H7 (cell line): ENCODE results near the gene TMPRSS6. TPM values are rescaled to one million over a fixed set of nuclear protein-coding genes. Genes with fewer than 3 reads are reported as not detected.
A peak's percentile ranks its signal among the peaks of the same experiment; 100 is the strongest.

Source experiments
- DNase-seq: peaks from one replicate; pipeline ENCODE4 v3.0.0; 2012
- H3K27me3 ChIP-seq: 2 replicates; pipeline ENCODE4 v1.6.0; 2011; ENCODE audit warnings: mild to moderate bottlenecking, low read length; ENCODE audit not compliant: control insufficient read depth, insufficient read depth
- H3K36me3 ChIP-seq: replicated peaks from 2 replicates; pipeline ENCODE4 v1.5.1; 2011; ENCODE audit warnings: low read length; ENCODE audit not compliant: control insufficient read depth, insufficient read depth
- H3K4me3 ChIP-seq: 2 replicates; pipeline ENCODE4 v1.5.1; 2011; ENCODE audit warnings: low read depth, mild to moderate bottlenecking, control low read depth, low read length, moderate library complexity; ENCODE audit not compliant: insufficient read depth
- total RNA-seq: library from RNA; depleted of rRNA; stranded (reverse); fragments of >200 nt; shearing (Covaris generic); gene quantifications from 2 replicates; pipeline ENCODE4 v1.2.3, GENCODE V29; 2014

TMPRSS6 gene
- total RNA-seq, 1 experiment from 2014 or later: not detected

DNA sequence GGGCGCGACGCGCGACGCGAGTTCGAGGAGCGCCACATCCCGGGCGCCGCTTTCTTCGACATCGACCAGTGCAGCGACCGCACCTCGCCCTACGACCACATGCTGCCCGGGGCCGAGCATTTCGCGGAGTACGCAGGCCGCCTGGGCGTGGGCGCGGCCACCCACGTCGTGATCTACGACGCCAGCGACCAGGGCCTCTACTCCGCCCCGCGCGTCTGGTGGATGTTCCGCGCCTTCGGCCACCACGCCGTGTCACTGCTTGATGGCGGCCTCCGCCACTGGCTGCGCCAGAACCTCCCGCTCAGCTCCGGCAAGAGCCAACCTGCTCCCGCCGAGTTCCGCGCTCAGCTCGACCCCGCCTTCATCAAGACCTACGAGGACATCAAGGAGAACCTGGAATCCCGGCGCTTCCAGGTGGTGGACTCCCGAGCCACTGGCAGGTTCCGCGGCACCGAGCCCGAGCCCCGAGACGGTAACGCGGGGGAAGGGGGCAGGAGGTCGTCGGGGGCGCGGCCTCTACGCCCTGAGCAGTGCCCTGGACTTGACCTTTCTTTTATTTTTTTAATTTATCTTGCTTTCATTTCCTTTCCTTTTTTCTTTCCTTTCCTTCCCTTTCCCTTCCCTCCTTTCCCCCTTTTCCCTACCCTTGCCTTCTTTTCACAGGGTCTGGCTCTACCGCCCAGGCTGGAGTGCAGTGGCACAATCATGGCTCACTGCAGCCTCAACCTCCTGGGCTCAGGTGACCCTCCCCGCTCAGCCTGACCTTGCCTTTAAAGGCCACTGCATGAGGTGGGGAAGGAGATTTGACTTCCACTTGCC, 85.0 kb downstream of the TMPRSS6 start:
- peaks cover 11% of the 10 kb centered on the region for H3K36me3 ChIP-seq
- H3K27me3 ChIP-seq: no peaks in the 10 kb centered on the region
- DNase-seq: no peak
- H3K4me3 ChIP-seq: no peak overlapping the region

DNA sequence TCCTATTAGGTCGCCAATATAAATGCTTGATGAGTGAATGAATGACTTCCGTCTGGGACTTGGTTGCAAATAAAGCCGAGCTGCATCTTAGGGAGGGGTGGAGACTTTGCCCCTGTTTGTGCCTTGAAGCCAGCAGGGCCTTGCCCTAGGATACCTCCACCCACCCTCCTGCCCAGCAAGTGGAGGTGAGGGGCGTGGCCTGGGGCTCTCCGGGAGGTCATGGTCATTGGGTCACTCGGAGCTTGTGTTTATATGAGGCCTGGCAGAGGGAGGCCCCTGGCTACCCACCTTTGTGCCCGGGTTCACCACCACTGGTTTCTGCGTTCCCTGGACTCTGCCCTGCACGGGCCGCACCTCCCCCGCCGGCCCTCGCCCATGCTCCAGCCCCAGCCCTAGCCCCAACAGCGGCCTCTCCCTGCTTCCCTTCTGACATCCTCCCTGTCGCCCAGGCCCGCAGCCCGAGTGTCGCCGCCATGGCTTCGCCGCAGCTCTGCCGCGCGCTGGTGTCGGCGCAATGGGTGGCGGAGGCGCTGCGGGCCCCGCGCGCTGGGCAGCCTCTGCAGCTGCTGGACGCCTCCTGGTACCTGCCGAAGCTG, 85.7 kb downstream of the TMPRSS6 start:
- DNase-seq: no peak
- no peak overlapping the region for H3K4me3 ChIP-seq
- H3K27me3 ChIP-seq: no peaks in the 10 kb centered on the region
- peaks cover 11% of the 10 kb centered on the region for H3K36me3 ChIP-seq

DNA sequence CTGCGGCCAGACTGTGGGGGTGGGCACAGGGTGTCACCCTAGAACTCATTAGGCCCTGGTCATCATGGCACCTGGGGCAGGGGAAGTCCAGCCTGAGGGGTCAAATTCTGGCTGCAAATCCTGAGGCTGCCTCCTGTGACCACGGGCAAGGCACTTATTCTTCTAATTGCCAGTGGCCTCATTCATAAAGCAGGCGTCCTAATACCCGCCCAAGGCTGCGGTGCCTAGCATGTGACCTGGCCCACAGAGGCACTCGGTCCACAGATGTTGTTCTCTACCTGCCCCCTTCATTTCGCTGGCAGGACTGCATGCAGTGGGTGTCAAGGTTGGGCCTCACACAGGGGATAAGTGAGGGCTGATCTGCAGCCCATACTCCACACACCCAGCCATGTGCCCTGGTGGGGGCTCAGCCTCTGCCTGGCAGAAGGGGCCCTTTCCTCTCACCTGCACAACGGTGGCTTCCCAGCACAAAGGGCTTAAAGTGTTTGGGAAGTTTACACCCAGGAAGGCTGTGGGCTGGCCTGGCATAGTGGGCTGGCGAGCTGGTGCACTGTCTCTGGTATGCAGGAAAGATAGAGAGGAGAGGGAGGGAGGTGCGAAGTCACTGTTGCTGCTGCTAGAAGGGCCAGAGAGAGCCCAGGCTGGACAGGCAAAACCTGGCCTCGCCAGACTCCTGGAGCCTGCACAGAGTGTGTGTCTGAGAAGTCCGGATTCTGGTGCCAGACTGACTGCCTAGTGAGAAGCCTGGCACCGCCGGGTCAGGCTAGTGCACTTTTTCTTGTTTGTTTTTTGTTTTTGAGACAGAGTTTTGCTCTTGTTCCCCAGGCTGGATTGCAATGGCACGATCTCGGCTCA, 86.8 kb downstream of the TMPRSS6 start:
- Histone ChIP-seq H3K4me3 (no peak overlapping the region), H3K36me3 (peaks cover 12% of the 10 kb centered on the region), H3K27me3 (no peaks in the 10 kb centered on the region)
- no peak for DNase-seq

DNA sequence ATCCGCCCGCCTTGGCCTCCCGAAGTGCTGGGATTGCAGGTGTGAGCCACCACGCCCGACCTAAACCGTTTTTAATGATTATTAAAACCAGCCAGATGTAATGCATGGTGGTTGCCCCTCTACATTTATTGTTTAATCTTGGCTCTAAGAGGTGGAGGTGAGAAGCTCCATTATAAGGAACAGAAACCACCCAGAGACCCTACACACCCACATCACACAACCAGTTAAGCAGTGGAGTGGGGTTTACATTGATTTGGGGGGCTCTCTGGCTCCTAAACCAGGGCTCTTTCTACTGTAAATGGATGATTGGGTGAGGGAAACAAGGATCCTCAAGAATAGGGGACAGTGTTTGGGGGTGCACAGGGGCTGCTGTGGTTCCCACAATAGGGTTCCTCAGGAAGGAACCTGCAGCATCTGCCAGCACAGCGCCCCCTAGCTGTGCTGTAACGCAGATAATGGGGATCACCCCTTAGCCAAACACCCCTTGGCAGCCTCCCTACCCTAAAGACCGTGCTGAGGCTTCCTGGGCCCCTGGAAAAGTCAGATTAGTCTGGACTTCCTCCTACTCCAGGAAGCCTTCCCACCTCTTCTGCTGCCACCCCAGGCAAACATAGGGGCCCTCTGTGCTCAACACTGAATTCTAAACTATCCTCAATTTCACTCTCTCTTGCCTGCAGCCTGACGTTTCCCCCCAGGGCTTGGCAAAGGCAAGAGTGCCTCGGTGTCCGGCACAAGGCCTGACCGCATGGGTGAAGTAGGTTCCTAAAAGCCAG, 87.6 kb downstream of the TMPRSS6 start:
- H3K4me3 ChIP-seq: no peak overlapping the region
- DNase-seq: peak; percentile 88
- H3K27me3 ChIP-seq: no peaks in the 10 kb centered on the region
- peaks cover 14% of the 10 kb centered on the region for H3K36me3 ChIP-seq

DNA sequence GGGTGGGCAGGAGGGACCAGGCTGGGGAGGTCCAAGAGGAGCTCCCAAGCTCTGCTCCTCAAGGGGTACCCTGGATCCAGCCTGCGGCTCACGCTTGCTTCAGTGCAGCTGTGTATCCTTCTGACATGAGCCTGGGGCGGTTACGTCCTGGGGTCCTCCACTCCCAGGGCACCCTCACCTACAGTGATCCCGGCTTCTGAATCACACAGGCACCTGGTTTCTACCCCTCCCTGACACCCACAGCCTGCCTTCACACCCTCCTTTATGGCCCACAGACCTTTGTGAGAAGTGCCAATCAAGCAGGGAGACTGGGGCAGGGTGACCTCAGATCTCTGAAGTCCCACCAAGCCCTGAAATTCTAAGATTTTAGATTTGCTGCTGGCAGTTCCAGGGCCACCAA, 88.5 kb downstream of the TMPRSS6 start:
- Histone ChIP-seq H3K27me3 (no peaks in the 10 kb centered on the region), H3K4me3 (no peak overlapping the region), H3K36me3 (peaks cover 11% of the 10 kb centered on the region)
- no peak for DNase-seq

DNA sequence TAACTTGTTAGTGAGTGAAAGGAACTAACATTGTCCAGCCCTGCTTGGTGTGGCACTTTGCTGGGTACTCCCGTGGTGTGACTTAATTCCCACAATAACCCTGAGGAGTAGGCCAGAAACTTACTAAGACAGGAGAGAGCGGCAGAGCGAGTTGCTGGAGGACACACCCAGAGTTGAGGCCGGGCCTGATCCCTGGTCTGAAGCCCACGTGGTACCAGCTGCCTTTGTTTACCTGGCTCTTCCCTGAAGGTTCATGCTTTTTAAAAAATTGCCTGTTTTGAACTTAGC, 89.4 kb downstream of the TMPRSS6 start:
- no peak for DNase-seq
- H3K36me3 ChIP-seq: peaks cover 4% of the 10 kb centered on the region
- no peaks in the 10 kb centered on the region for H3K27me3 ChIP-seq
- H3K4me3 ChIP-seq: peak overlapping the region; percentile 91

DNA sequence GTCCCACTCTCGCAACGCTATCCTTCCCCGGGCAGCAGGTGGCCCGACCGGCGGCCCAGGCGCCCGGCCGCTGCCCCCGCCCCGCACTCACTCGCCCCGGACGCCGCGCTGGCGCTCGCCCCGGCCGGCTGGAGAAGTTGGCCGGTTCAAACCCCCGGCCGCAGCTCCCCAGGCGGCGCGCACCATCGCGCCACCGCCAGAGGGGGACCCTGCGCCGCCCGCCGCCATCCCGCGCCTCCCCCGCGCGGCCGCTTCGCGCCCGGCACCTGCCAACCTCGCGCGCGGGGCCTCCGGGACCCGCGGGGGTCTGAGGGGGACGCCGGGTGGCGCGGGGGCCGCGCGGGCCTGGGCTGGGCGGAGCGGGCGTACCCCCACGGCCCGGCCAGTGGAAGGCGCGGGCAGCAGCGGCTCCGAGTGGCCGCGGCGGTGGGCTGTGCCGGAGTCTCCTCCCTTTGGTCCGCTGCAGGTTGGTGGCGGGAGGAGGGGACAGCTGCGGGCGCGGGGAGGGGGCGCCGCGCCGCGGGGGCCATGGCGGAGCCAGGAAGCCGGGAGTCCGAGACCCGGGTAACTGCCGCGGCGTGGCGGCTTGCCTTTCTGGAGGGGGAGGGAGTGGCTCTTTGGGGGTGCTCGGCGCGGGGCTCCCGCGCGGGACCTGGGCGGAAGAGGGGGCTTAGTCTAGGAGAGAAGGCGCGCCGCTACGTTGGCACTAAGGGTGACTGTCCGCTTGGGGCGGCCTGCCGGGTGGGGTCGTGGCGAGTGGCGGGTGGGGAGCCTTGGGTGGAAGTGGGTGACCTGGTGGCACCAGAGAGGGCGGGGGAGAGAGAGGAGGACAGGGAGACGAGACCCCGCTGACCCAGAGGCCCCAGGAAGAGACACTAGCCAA, 90.0 kb downstream of the TMPRSS6 start, which contains the start of the genes MPST and TST:
Gene MPST, plus strand, starts transcription at position 434 of the 883 bp plus-strand sequence. Its CDS starts 95 bp downstream, at position 529.
Gene TST, minus strand, starts transcription at position 139 of the 883 bp plus-strand sequence. CDS start 715 bp downstream, outside the sequence.
- peak; percentile 95 for DNase-seq
- Histone ChIP-seq H3K36me3 (peaks cover 4% of the 10 kb centered on the region), H3K4me3 (peak within 1 kb of the TSS; percentile 91), H3K27me3 (no peaks in the 10 kb centered on the region)

DNA sequence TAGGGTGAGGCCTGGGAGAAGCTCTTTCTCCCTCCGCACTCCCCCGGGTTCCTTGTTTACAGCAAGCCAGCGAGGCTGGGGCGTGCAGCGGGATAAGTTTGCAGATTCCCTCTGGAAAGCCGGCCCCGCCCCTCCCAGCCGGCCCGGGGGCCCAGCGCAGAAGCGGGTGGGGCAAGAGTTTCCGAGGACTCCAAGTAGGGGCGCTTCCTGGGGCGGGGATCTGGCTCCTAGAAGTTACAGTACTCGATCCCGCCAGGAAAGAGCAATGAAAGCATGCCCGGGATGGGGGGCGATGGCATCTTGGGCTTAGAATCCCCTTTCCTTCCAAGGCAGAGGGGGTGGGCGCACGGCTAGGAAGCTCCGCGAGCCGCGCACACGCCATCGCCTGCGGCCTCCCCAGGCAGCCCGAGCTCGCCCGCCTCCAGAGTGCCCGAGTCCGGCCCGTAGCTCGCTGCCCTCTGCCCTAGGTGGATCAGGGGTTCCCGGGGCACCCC, 90.7 kb downstream of the TMPRSS6 start:
- peak; percentile 88 for DNase-seq
- H3K4me3 ChIP-seq: peak overlapping the region; percentile 91
- peaks cover 4% of the 10 kb centered on the region for H3K36me3 ChIP-seq
- no peaks in the 10 kb centered on the region for H3K27me3 ChIP-seq

DNA sequence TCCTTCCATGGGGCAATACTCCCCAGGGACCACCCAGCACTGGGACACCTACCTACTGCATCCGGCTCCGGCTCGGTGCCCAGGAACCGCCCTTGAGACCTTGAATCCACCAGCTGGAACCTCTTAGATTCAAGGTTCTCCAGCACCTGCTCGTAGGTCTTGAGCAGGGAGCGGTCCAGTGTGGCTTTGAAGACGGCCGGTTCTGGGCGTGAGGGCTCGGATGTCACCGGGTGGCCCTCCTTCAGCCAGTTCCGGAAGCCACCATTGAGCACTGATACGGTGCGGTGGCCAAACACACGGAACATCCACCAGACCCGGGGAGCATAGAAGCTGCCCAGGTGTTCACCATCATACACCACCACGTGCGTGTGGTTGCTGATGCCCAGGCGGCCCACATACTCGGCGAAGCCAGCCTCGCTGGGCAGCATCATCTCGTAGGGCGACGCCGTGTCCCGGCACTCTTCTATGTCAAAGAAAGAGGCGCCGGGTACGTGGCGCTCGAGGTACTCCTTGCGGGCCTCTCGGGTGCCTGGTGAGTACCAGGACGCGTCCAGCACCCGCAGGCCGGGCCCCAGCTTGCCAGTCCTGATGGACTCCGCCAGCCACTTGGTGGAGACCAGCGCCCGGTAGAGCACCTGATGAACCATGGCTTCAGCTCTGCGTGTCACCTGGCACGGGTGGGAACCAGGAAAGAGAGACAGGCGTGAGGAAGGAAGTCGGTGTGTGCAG, 91.3 kb downstream of the TMPRSS6 start:
- Histone ChIP-seq H3K27me3 (no peaks in the 10 kb centered on the region), H3K36me3 (peaks cover 4% of the 10 kb centered on the region), H3K4me3 (peak overlapping the region; percentile 91)
- no peak for DNase-seq

DNA sequence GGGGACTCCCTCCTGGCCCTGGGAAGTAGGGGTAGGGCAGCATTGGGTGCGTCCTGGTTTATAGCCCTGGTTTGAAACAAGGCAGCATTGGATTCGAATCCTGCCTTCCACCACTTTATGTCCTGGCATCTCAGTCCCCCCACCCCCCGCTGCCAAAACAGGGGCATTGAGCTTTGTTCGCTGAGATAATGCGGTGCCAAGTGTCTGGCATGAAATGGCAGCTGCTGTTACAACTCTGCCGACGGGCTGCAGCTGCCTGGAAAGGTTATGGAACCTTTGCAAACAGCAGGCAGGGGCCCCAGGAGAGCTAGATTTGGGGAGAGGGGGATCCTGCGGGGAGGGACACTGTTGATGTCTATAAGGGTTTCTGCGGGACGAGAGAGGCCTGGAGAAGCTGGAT, 92.2 kb downstream of the TMPRSS6 start:
- H3K27me3 ChIP-seq: no peaks in the 10 kb centered on the region
- DNase-seq: no peak
- H3K4me3 ChIP-seq: no peak overlapping the region
- peaks cover 4% of the 10 kb centered on the region for H3K36me3 ChIP-seq

DNA sequence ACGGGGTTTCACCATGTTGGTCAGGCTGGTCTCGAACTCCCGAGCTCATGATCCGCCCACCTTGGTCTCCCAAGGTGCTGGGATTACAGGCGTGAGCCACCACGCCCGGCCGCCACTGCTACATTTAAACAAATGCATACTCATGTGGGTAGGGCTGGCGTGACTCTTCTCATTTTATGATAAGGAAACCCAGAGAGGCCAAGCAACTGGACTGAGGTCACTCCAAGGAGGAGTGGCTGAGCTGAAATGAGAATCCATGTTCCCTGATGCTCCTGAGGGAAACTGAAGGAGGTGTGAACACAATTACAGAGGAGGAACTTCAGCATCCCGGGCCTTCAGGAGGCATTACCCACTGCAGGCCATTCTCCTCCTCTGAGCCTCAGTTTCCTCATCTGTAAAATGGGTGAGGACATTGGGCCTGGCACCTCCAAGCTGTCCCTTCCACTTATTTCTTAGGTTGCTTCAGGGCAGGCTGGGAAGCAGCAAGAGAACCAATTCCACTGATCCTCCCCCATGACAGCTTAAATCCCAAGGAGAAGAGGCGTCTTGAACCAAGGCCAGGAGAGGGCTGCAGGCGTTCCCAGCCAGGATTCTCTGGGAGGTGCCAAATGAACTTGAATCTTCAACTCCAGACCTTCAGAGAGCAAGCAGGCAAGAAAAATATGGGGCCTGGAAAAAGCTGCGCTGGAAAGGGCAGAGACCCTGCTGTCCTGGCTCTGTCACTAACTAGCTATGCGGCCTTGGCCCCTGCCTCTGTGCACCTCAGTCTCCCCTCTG, 93.2 kb downstream of the TMPRSS6 start:
- DNase-seq: no peak
- H3K4me3 ChIP-seq: no peak overlapping the region
- peaks cover 4% of the 10 kb centered on the region for H3K36me3 ChIP-seq

DNA sequence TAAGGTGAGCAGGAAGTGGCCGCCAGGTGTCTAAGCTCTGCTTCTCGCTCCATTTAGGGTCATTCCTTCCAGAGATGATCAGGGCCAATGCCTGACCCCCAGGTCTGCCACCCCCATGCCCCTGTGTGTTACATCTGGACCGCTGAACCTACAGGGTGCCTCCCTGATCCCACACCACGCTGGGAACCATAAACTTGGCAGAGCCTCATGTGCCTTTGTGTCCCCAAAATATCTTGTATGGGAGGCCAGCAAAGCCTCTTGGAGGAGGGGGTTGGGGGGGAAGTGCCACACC, 94.0 kb downstream of the TMPRSS6 start:
- Histone ChIP-seq H3K36me3 (peaks cover 4% of the 10 kb centered on the region), H3K4me3 (no peak overlapping the region), H3K27me3 (no peaks in the 10 kb centered on the region)
- no peak for DNase-seq

More for the DNA sequence above, 93.2 kb downstream of the TMPRSS6 start:
- H3K27me3 ChIP-seq: no peaks in the 10 kb centered on the region
